OCI-LY1 (cell line): ENCODE measurements around the gene AAK1.
"Not testable (repeated sequence)": the region's sequence is repeated elsewhere in the genome, so short reads cannot be mapped to it uniquely, and the experiment has no call there.

Experiments
- H2AFZ ChIP-seq: fragments of 200-600 bp; sonication (generic), shearing (Covaris generic); 2 replicates; pipeline ENCODE4 v1.6.0; 2014; ENCODE audit warnings: antibody characterized with exemption, mild to moderate bottlenecking, low read length
- H3F3A ChIP-seq: fragments of 200-600 bp; sonication (generic), shearing (Covaris generic); 2 replicates; pipeline ENCODE4 v1.6.0; 2014; ENCODE audit warnings: mild to moderate bottlenecking, antibody characterized with exemption, low read length, moderate library complexity; ENCODE audit not compliant: insufficient read depth
- H3K27ac ChIP-seq: fragments of 200-600 bp; sonication (generic); 2 replicates; pipeline ENCODE4 v1.5.1; 2014; ENCODE audit warnings: low read length, mixed run types, mild to moderate bottlenecking, low read depth; ENCODE audit not compliant: poor library complexity, severe bottlenecking
- H3K27me3 ChIP-seq: fragments of 200-600 bp; sonication (generic); 2 replicates; pipeline ENCODE4 v1.6.0; 2014; ENCODE audit warnings: antibody characterized with exemption, mild to moderate bottlenecking, low read length, moderate library complexity; ENCODE audit not compliant: insufficient read depth
- H3K36me3 ChIP-seq: fragments of 200-600 bp; sonication (generic); 2 replicates; pipeline ENCODE4 v1.6.1; 2014; ENCODE audit warnings: mild to moderate bottlenecking, antibody characterized with exemption, low read length, moderate library complexity, mixed read lengths; ENCODE audit not compliant: insufficient read depth
- H3K4me1 ChIP-seq: fragments of 200-600 bp; sonication (generic); 2 replicates; pipeline ENCODE4 v1.5.1; 2014; ENCODE audit warnings: mild to moderate bottlenecking, low read length, moderate library complexity; ENCODE audit not compliant: insufficient read depth, severe bottlenecking
- H3K4me2 ChIP-seq: fragments of 200-600 bp; sonication (generic), shearing (Covaris generic); 2 replicates; pipeline ENCODE4 v1.6.1; 2014; ENCODE audit warnings: low read length
- H3K4me3 ChIP-seq: fragments of 200-600 bp; sonication (generic); 2 replicates; pipeline ENCODE4 v1.5.1; 2014; ENCODE audit warnings: low read length, low read depth, mild to moderate bottlenecking, mixed read lengths; ENCODE audit not compliant: poor library complexity, severe bottlenecking
- H3K79me2 ChIP-seq: fragments of 200-600 bp; shearing (Covaris generic); 2 replicates; pipeline ENCODE4 v1.6.1; 2016; ENCODE audit warnings: mixed run types, low read length, mixed read lengths; ENCODE audit not compliant: insufficient read depth
- H3K9ac ChIP-seq: fragments of 200-600 bp; sonication (generic), shearing (Covaris generic); 2 replicates; pipeline ENCODE4 v1.6.1; 2014; ENCODE audit warnings: mild to moderate bottlenecking, low read length, mixed read lengths
- H3K9me2 ChIP-seq: fragments of 200-600 bp; sonication (generic), shearing (Covaris generic); 2 replicates; pipeline ENCODE4 v1.6.1; 2014; ENCODE audit warnings: low read depth, mild to moderate bottlenecking, low read length, mixed read lengths
- H3K9me3 ChIP-seq: fragments of 200-600 bp; shearing (Covaris generic); 2 replicates; pipeline ENCODE4 v1.6.1; 2014; ENCODE audit warnings: low read length, mixed read lengths
- H4K20me1 ChIP-seq: fragments of 200-600 bp; sonication (generic), shearing (Covaris generic); 2 replicates; pipeline ENCODE4 v1.6.0; 2016; ENCODE audit warnings: mild to moderate bottlenecking, low read length; ENCODE audit not compliant: insufficient read depth
- CTCF ChIP-seq: fragments of 200-600 bp; sonication (generic), shearing (Covaris generic); IDR thresholded peaks from 2 replicates; pipeline ENCODE4 v1.5.1; 2017; ENCODE audit warnings: mild to moderate bottlenecking, antibody characterized with exemption, low read length, moderate library complexity, mixed read lengths
- EZH2 ChIP-seq: fragments of 200-600 bp; sonication (generic), shearing (Covaris generic); IDR thresholded peaks from 2 replicates; pipeline ENCODE4 v1.8.0; 2017; ENCODE audit warnings: borderline replicate concordance, mixed run types, mild to moderate bottlenecking, antibody characterized with exemption, low read length, moderate library complexity, mixed read lengths

Gene AAK1

GRCh38 chr2:69612200-69612599 lies 31.3 kb downstream of the AAK1 start:
- Histone ChIP-seq H3K27me3 (no peaks in the 10 kb centered on the region), H2AFZ (no peak overlapping the region), H3K4me2 (no peak overlapping the region), H3K27ac (no peak overlapping the region), H3K9me2 (no peaks in the 10 kb centered on the region), H3K4me3 (no peak overlapping the region), H3K36me3 (no peaks in the 10 kb centered on the region), H3K4me1 (no peaks in the 10 kb centered on the region), H3K79me2 (no peaks in the 10 kb centered on the region), H3F3A (no peaks in the 10 kb centered on the region), H3K9ac (no peak overlapping the region), H4K20me1 (no peaks in the 10 kb centered on the region), H3K9me3 (peaks cover 3% of the 10 kb centered on the region; the same call in 1 of the 2 replicates)
- TF ChIP-seq CTCF, result no peak
- TF ChIP-seq EZH2, result no peak

- H3F3A ChIP-seq, result no peaks in the 10 kb centered on the region
- H3K27ac ChIP-seq, result no peak overlapping the region
- peaks cover 2% of the 10 kb centered on the region; the same call in 1 of the 2 replicates for H3K9me3 ChIP-seq
- H4K20me1 ChIP-seq, result no peaks in the 10 kb centered on the region
- no peaks in the 10 kb centered on the region for H3K27me3 ChIP-seq
- TF ChIP-seq CTCF, result no peak
- no peak for TF ChIP-seq EZH2
- no peaks in the 10 kb centered on the region for H3K79me2 ChIP-seq
- no peaks in the 10 kb centered on the region for H3K4me1 ChIP-seq
- H3K9me2 ChIP-seq, result no peaks in the 10 kb centered on the region
- H3K36me3 ChIP-seq, result no peaks in the 10 kb centered on the region; the same call in 1 of the 2 replicates
- H3K4me3 ChIP-seq, result no peak overlapping the region
- no peak overlapping the region for H2AFZ ChIP-seq
- H3K9ac ChIP-seq, result no peak overlapping the region
- H3K4me2 ChIP-seq, result no peak overlapping the region
Measured at GRCh38 chr2:69608109-69608508, 35.4 kb downstream of the AAK1 start.

- not testable (repeated sequence) for H2AFZ ChIP-seq, H3F3A ChIP-seq, H3K27me3 ChIP-seq, H3K27ac ChIP-seq, H3K4me1 ChIP-seq, H3K9ac ChIP-seq, H4K20me1 ChIP-seq, H3K9me3 ChIP-seq, H3K79me2 ChIP-seq, H3K9me2 ChIP-seq, H3K36me3 ChIP-seq, H3K4me2 ChIP-seq, H3K4me3 ChIP-seq
Measured at GRCh38 chr2:69606771-69607170, 36.8 kb downstream of the AAK1 start.

GRCh38 chr2:69605284-69605683 lies 38.3 kb downstream of the AAK1 start:
- Histone ChIP-seq H3K36me3 (no peaks in the 10 kb centered on the region; the same call in 1 of the 2 replicates), H3K9me3 (0 out of 2 replicates have a peak, but pooled peaks cover 2% of the 10 kb centered on the region), H3F3A (no peaks in the 10 kb centered on the region), H3K9ac (no peak overlapping the region), H3K79me2 (no peaks in the 10 kb centered on the region), H3K27ac (no peak overlapping the region), H3K9me2 (no peaks in the 10 kb centered on the region), H4K20me1 (no peaks in the 10 kb centered on the region), H2AFZ (no peak overlapping the region), H3K4me2 (no peak overlapping the region), H3K27me3 (no peaks in the 10 kb centered on the region), H3K4me1 (no peaks in the 10 kb centered on the region), H3K4me3 (no peak overlapping the region)
- TF ChIP-seq EZH2 (no peak), CTCF (no peak)
